Activated T-cell treated with anti-CD3 and anti-CD28 coated beads, Interleukin-2, amount 50 U/mL, for 48 hours (primary cell): Measurements from ENCODE around the gene MYBPH.

Source experiments
- DNase-seq, 2 experiments: peaks; one replicate each; pipeline ENCODE4 v3.0.0-alpha.2; 2020

The MYBPH gene

DNA sequence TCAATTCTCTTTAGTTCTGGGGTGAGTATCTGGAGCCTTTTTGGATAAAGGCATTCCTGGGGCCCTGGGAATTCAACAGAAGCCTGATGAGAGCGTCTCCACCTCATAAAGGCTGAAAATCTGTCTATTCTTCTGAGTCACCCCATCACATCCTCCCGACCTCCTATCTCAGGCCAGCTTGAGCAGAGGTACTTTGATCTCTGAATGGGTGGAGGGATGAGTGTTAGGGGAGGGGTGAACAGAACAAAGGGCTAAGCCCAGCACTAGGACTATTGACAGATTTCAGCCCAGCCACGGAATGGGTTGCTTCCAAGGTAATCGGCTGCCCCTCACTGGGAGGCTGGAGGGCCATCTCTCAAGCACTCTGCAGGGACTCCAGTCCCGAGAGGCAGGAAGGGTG lies 2.5 kb upstream of the MYBPH start:
- no peak for DNase-seq

DNA sequence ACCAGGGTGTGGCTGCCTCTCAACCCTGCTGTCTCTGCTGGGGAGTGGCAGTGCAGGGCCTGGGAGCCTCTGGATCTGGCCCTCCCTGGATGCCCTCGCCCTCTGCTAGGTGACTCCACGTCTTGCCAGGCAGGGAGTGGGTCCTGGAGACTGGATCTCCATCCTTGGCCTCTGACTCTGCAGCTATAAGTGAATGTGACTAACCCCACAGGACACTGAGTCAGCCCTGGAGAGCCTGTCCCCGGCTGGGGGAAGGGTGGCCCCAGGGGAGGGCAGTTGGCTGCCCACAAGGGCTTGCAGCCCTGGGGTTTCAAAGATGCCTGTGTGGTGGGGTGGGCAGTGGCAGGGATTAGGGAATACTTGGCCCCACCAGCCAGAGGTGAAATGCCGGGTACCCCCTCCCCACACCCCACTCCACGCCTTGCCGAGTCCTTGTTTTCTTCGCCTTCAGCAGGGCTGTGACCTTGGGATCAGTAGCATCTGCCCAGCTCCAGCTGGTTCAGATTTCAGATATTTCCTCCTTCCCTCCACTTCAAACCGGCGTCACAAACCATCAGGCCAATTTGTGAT lies 1.9 kb upstream of the MYBPH start:
- DNase-seq, result no peak

DNA sequence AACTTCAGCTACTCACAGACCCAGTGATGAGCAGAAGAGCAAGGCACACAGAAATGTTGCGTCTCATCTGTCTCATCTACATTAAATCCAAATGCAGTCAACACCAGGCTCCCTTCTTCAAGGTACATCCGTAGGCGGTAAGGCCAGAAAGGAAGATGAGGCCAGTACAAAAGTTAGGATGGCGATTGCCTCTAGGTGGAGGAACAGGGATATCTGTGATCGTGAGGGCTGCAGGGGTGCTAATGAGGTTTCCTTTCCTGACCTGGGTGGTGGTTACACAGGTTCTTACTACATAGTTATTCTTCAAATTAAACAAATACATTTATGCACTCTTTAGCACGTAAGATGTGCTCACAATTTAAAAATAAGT lies 1.4 kb upstream of the MYBPH start:
- no peak for DNase-seq

DNA sequence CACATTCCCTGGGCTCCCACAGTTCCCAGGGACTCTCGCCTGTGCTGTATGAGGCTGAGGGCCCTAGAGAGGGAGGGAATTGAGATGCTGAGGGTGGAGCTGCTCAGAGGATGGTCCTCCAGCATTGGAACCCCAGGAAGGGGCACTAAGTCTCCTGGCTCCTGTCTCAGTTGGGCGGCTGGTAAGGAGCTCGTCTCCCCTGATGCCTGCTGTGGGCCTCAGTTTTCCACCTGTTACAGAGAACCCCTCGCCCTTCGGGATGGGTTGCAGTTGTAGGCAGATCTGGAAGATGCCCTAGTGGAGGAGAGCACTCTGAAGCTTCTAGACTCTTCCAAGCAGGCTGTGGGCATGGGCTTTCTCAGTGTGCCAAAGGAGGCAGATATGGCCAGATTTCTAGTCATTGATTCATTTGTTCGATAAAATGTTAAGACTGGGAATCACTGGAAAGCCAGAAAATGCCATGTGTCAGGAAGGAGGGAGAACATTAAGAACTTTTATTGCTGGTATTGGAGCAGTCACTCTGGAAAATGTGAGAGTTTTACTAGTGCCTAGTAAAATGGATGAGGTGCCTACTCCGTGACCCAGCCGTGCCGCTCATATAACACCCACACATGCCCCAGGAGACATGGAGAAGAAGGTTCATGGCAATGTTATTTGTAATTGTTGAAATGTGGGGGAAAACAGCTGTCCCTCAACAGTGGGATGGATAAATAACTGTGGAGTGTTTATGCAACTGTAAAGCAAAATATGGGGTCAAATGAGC lies 828 bp upstream of the MYBPH start:
- no peak for DNase-seq

- no peak for DNase-seq
Measured at GRCh38 chr1:203175827-203176241, 208 bp upstream of the MYBPH start.

DNA sequence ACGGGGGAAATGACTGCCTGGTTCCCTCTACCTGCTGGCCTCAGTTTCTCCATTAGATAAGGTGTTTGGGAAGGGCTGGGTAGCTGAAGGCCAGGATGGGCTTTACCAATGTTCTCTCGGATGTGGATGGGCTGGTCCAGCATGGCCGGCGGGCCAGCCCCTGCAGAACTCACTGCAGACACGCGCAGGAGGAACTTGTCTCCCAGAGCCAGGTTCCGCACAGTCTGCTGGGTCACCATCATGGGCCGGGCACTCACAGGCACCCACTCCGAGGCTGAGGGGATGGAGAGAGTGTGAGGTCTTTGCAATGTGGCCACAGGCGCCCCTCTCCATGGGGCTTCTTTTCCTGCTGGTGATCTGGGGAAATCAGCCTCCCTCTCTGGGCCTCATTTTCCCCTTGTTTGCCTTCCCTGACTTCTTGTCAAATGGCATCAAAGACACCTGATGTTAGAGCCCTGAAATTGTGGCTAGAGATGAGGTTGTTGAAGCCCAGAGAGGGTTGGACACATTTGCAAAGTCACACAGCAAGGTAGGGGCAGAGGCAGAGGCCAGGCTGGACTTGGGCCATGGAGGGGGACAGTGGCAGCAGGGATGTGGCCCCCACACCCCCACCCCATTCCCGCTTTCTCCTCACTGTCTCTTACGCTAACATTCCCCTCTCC lies 1.2 kb downstream of the MYBPH start:
- no peak for DNase-seq

- no peak for DNase-seq
Measured at GRCh38 chr1:203173566-203173965, 2.1 kb downstream of the MYBPH start.

DNA sequence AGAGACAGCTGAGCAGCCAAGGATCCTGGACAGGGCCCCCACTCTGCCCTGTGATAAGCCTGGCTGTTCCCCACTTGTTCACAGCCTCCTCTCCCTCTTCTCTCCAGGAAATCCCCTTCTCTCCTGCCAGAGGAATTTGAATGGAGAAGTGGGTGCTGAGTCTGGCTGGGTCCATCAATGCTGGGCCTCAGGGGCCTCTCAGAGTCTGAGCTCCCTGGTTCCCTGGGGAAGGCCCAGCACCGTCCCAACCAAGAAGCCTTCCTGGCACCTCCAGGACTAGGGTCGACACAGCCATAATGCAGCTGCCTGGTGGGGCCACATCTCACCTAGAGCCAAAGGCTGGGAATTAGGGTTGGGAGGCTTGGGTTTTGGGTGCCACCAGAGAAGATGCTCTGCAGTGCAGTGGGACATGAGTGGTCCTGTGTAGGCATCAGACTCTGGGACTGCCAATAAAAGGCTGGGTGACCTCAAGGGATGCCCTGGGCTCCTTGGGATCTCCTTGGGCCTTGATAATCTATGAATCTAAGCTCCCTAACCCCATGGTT lies 2.5 kb downstream of the MYBPH start:
- no peak for DNase-seq

- peak; percentile 64 to 67 for DNase-seq
Measured at GRCh38 chr1:203172184-203173010, 3.2 kb downstream of the MYBPH start.

GRCh38 chr1:203171341-203172183 lies 4.1 kb downstream of the MYBPH start:
- DNase-seq, result no peak

- DNase-seq, result no peak
Measured at GRCh38 chr1:203170625-203171330, 4.8 kb downstream of the MYBPH start.

DNA sequence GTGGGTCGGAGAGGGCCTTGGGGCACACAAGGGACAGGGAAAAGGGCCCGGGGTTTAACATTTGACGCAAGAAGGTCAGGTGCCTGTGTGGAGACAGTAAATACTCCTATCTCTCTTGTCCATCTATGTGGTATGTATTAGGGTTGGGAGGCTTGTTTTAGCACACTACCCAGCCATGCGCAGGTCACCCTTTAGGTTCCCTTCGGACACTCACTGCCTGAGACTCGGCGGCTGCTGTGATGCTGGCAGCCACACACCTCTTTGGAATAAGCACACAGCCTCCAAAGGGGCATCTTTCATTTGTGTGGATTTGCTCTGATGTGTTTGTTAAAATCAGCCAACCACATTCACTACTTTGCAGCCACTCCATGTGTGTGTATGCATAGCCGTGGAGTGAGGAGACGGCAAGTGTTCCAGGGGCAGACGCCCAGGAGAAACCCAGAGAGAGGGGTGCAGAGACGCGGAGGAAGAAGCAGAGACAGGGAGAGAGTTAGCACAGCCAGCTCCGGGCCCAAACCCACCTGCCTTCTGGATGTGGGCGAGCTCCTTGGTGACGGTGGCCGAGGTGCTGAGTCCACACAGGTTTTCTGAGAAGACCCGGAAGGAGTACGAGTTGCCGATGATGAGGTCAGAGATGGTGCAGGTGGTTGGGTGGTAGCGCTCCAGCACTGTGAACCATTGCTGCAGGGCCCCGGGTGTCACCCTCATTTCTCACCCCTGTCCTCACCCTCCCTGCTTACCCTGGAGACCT lies 5.7 kb downstream of the MYBPH start:
- DNase-seq, result no peak

GRCh38 chr1:203168991-203169390 lies 6.6 kb downstream of the MYBPH start:
- DNase-seq, result no peak

DNA sequence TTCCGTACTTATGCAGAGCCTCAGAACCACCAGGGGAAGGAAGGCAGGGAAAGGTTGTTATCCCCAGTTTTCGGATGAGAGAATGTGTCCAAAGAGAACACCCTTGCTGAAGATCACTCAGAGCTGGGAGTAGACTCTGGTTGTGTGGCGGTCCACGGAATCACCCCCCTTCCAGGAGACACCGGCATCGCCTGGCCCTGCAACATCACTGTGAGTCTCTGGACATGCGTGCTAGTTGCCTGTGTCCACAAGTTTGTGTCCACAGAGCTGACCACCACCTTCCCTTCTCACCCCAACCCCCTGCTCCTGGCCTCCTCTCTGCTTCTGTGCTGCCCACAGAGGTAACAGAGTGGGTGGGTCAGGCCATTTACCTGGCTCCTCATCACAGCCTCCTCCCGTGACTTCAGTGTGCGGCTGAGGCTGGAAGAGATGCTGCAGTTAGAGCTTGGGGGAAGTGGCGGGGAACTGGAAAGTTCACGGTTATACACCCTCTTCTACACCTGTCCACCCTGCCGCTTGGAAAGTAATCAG lies 7.3 kb downstream of the MYBPH start:
- no peak for DNase-seq

- no peak for DNase-seq
Measured at GRCh38 chr1:203167913-203168200, 7.8 kb downstream of the MYBPH start.

DNA sequence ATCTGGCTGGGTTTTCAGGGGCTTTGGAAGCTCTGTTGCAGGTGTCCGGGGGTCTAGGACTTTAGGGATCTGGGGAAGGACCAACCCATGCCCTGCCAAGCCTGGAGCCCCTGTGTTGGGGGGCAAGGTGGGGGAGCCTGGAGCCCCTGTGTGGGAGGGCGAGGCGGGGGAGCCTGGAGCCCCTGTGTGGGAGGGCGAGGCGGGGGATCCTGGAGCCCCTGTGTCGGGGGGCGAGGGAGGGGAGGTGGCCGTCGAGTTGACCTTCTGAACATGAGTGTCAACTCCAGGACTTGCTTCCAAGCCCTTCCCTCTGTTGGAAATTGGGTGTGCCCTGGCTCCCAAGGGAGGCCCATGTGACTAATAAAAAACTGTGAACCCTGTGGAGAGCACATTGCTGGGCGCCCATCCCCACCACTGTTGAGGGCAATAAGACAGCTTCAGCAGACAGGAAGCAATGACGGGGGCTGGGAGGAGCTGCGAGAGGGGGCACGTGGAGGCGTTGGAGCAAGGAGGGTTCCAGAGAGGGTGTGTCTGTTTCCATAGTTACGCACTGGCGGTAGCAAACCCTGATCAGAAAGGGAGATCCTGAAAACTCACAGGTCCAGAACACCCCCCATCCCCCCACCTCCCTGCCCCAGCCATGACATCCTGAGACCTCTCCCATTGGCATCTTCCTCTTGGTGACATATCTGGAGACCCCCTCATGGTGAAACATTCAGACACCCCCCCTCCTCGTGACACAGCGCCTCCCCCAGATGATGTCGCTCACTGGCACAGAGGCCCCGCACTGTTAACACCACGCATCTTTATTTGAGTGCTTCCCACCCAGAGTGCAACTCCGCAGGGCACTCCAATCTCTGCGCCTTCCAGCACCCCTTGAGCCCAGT lies 8.4 kb downstream of the MYBPH start:
- DNase-seq, result no peak

GRCh38 chr1:203166192-203166940 lies 9.3 kb downstream of the MYBPH start:
- no peak for DNase-seq

DNA sequence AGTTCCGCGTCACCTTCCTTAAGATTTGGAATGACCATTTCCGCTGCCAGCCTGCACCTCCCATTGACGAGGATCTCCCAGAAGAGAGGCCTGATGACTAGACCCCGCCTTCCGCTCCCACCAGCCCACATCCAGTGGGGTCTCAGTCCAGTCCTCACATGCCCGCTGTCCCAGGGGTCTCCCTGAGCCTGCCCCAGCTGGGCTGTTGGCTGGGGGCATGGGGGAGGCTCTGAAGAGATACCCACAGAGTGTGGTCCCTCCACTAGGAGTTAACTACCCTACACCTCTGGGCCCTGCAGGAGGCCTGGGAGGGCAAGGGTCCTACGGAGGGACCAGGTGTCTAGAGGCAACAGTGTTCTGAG lies 9.8 kb downstream of the MYBPH start:
- no peak for DNase-seq
